Pancreas (tissue), 10 donors: ENCODE results near the gene PPP3CA. TPM values are rescaled to one million over a fixed set of nuclear protein-coding genes. Genes with fewer than 3 reads are reported as not detected.
A peak's percentile ranks its signal among the peaks of the same experiment; 100 is the strongest.

ENCODE experiments used
- ATAC-seq, 4 donors: fragments of 200-7000 bp; cut with Tn5 transposase; one replicate each; pipeline versions ENCODE4 v1.8.0 to v1.9.1; 2020; ENCODE audit warnings: mild to moderate bottlenecking in 4 of 4, moderate library complexity in 4 of 4
- DNase-seq, 6 donors: peaks; one replicate each; pipeline ENCODE4 v3.0.0-alpha.2; 2020
- FAIRE-seq: peaks from 2 replicates; lab custom pipeline; 2012; peaks lifted over from hg19 to GRCh38; lab: Jason Lieb, UNC
- H3K27ac ChIP-seq, 4 donors: fragments of 200-600 bp; sonication (generic); 1 replicate in 3 of 4; 2 replicates in 1 of 4; pipeline versions ENCODE4 v1.5.0 to v1.8.0; 2020
- H3K27me3 ChIP-seq, 4 donors: fragments of 200-600 bp; one replicate each; pipeline ENCODE4 v1.8.0; 2021
- H3K36me3 ChIP-seq, 3 donors: fragments of 200-600 bp; sonication (generic) in 1 of 3; one replicate each; pipeline versions ENCODE4 v1.5.0 to v1.8.0; 2020 to 2021
- H3K4me1 ChIP-seq, 3 donors: fragments of 200-600 bp; one replicate each; pipeline ENCODE4 v1.8.0; 2021
- H3K4me3 ChIP-seq, 4 donors: fragments of 200-600 bp; sonication (generic) in 2 of 4; one replicate each; pipeline versions ENCODE4 v1.5.0 to v1.8.0; 2020 to 2021
- H3K9me3 ChIP-seq, 4 donors: fragments of 200-600 bp; one replicate each; pipeline ENCODE4 v1.8.0; 2021
- WGBS, 2 donors: extraction: QIAGEN DNeasy Blood & Tissue Kit; methylation state at CpG; one replicate each; pipeline ENCODE4 v1.1.7; 2013; 5-methylcytosine and 5-hydroxymethylcytosine counted together
- intact Hi-C, 3 donors: fragments of 100-400 bp; cut with DNase I; formaldehyde crosslinking; loops; one replicate each; pipeline versions ENCODE4 v1.11.1 to v1.14.2; 2022
- polyA plus RNA-seq, 2 donors: library from polyadenylated mRNA; stranded (reverse); fragments of 200-250 nt; gene quantifications; one replicate each; pipeline ENCODE4 v1.2.3, GENCODE V29; 2013
- total RNA-seq, 6 donors: library from RNA; stranded (reverse); fragmentation: NEBNext Ultra II Directional in 4 of 6; extraction: Animal tissue kit (Norgen Biotek cat#: 25700) in 4 of 6; gene quantifications; one replicate each; pipeline versions ENCODE4 v1.2.1 to v1.2.4, GENCODE V29; 2021 to 2023
- TF ChIP-seq, protein P1 (sequence below), 4 donors: fragments of 200-600 bp; sonication (generic) in 3 of 4; IDR thresholded peaks; one replicate each; pipeline versions ENCODE4 v1.5.0 to v1.8.0; 2021; ENCODE audit warnings: antibody characterized with exemption in 4 of 4
- donor health status: healthy with polysubstance abuse.
- donor health status: DM: no; HTN: no; CAD: no; lungs with moderate emphysema.
- donor health status: DM: no; HTN: no; CAD: no.
- donor health status: control.
- donor health status: control.
- donor health status: Bipolar disorder and iron deficiency.
- donor health status: DM: yes; HTN: yes; CAD: no.
- donor health status: DM: no; HTN: no; CAD: no.
- donor health status: DM: no; HTN: no; CAD: no.
- donor health status: DM: yes; HTN: yes; CAD: no.

The PPP3CA gene
- total and polyA plus RNA-seq, 8 donors: 4.9 to 22.7 (median 10.3) TPM

DNA sequence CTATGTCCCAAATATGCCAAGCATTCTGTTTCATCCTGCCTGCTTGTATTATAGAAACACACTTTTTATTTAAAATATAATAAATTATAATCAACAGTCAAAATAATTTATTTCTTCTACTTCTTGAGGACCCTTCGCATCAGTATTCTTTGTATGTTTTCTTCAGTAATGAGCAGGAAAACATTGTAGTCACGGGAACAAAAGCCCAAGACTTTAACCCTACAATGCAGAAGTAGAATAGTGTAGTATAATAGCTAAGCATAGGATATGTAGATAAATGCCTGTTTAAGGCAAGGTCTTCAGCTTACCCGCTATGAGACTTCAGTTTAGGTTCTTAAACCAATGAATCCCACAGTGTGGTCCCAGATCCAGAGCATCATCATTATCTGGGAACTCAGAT lies 156.6 kb downstream of the PPP3CA start:
- FAIRE-seq: no peak
- 92 to 97% methylated on average over 3 of the region's 3 CpGs for WGBS, 2 donors
- intact Hi-C loops: no loop called here

GRCh38 chr4:101188906-101189305 lies 158.4 kb downstream of the PPP3CA start:
- no peaks in the 10 kb centered on the region for H3K36me3 ChIP-seq
- 35 to 40% methylated on average over 4 of the region's 4 CpGs for WGBS, 2 donors
- peaks cover 0 to 22% (median 21%) of the 10 kb centered on the region in 3 donors for H3K4me1 ChIP-seq
- H3K4me3 ChIP-seq: no peak overlapping the region
- intact Hi-C loops: no loop called here
- no peak for DNase-seq
- H3K27ac ChIP-seq: no peak overlapping the region
- no peaks in the 10 kb centered on the region for H3K9me3 ChIP-seq
- FAIRE-seq: no peak
- no peaks in the 10 kb centered on the region for H3K27me3 ChIP-seq
- ATAC-seq: no peak
- TF ChIP-seq, protein P1, sequence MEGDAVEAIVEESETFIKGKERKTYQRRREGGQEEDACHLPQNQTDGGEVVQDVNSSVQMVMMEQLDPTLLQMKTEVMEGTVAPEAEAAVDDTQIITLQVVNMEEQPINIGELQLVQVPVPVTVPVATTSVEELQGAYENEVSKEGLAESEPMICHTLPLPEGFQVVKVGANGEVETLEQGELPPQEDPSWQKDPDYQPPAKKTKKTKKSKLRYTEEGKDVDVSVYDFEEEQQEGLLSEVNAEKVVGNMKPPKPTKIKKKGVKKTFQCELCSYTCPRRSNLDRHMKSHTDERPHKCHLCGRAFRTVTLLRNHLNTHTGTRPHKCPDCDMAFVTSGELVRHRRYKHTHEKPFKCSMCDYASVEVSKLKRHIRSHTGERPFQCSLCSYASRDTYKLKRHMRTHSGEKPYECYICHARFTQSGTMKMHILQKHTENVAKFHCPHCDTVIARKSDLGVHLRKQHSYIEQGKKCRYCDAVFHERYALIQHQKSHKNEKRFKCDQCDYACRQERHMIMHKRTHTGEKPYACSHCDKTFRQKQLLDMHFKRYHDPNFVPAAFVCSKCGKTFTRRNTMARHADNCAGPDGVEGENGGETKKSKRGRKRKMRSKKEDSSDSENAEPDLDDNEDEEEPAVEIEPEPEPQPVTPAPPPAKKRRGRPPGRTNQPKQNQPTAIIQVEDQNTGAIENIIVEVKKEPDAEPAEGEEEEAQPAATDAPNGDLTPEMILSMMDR (IDR thresholded peaks at IDR 0.05): no peak

More for the DNA sequence above, 156.6 kb downstream of the PPP3CA start:
- TF ChIP-seq, protein P1 (IDR thresholded peaks at IDR 0.05): no peak
- H3K27ac ChIP-seq: peak overlapping the region in 2 of 4 donors; percentile 19 to 55
- DNase-seq (no peak), ATAC-seq (no peak)
- H3K36me3 ChIP-seq: no peaks in the 10 kb centered on the region
- H3K4me1 ChIP-seq: peaks cover 0 to 22% (median 21%) of the 10 kb centered on the region in 3 donors
- H3K4me3 ChIP-seq: no peak overlapping the region
- no peaks in the 10 kb centered on the region for H3K9me3 ChIP-seq
- H3K27me3 ChIP-seq: no peaks in the 10 kb centered on the region

- Histone ChIP-seq H3K27ac (no peak overlapping the region), H3K9me3 (no peaks in the 10 kb centered on the region), H3K4me1 (peaks cover 0 to 22% (median 21%) of the 10 kb centered on the region in 3 donors), H3K4me3 (no peak overlapping the region), H3K27me3 (no peaks in the 10 kb centered on the region), H3K36me3 (no peaks in the 10 kb centered on the region)
- intact Hi-C loops: no loop called here
- ATAC-seq (no peak), FAIRE-seq (no peak), DNase-seq (no peak)
- TF ChIP-seq, protein P1 (IDR thresholded peaks at IDR 0.05): no peak
- 43 to 47% methylated on average over 5 of the region's 5 CpGs for WGBS, 2 donors
Measured at GRCh38 chr4:101187841-101188240, 159.5 kb downstream of the PPP3CA start.

- Histone ChIP-seq H3K36me3 (no peaks in the 10 kb centered on the region), H3K9me3 (no peaks in the 10 kb centered on the region), H3K4me3 (no peak overlapping the region), H3K27me3 (no peaks in the 10 kb centered on the region), H3K4me1 (peaks cover 0 to 17% (median 12%) of the 10 kb centered on the region in 3 donors), H3K27ac (no peak overlapping the region)
- TF ChIP-seq, protein P1 (IDR thresholded peaks at IDR 0.05): no peak
- WGBS, 2 donors: 94 to 98% methylated on average over 4 of the region's 4 CpGs
- ATAC-seq (no peak), FAIRE-seq (no peak), DNase-seq (no peak)
- intact Hi-C loops: no loop called here
Measured at GRCh38 chr4:101186567-101187184, 160.7 kb downstream of the PPP3CA start.

DNA sequence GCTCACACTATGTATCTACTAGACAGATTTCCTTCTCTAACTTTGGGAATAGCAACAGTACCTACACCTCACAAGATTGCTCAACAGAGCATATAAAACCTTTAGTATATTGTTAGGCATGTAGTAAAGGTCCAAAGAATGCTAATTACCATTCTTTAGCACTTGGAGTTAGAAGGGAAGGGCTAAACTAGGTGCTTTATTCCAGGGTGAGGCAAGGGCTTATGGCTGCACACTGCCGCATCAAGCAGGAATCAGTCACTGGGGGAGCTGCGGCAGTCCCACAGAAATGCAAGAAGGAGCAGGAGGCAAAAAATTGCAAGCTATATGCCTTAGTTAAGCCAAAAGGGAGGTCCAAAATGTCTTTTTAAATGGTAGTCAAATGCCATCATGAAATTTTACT lies 162.7 kb downstream of the PPP3CA start:
- no peak for ATAC-seq
- Histone ChIP-seq H3K27ac (no peak overlapping the region), H3K27me3 (no peaks in the 10 kb centered on the region), H3K36me3 (no peaks in the 10 kb centered on the region), H3K4me3 (no peak overlapping the region), H3K9me3 (no peaks in the 10 kb centered on the region), H3K4me1 (peaks cover 0 to 9% (median 6%) of the 10 kb centered on the region in 3 donors)
- DNase-seq: no peak
- intact Hi-C loops: no loop called here
- 96 to 97% methylated on average over 2 of the region's 2 CpGs for WGBS, 2 donors
- no peak for FAIRE-seq
- TF ChIP-seq, protein P1 (IDR thresholded peaks at IDR 0.05): no peak
